ENCODE measurements around the gene PDE11A. TPM values are rescaled to one million over a fixed set of nuclear protein-coding genes. Genes with fewer than 3 reads are reported as not detected.

Gene PDE11A
- total and polyA plus RNA-seq, 4 donors, result 1.0 to 5.9 (median 1.7) TPM

DNA sequence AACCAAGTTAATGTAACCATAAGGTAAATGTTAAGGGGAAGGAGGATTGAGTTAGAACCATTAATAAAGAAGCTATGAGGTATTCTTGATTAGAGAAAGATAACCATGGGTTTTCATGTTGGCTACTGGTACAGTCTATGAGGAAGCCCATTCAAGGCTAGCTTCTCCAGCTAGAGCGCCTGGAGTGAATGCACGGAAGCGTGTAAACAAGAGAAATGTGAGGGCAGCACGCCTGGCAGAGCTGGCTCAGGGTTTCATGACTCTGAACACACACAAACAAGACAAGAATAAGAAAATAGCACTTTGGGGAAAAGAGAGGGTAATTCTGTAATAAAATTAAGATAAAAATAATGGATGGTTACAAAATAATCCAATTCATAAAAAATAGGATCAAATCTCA, 255.3 kb downstream of the PDE11A start:
- H3K9ac ChIP-seq (ENCODE audit: low read depth in 1 of 2, low read length in 2 of 2), result no peak overlapping the region
- H3K4me3 ChIP-seq (ENCODE audit: low read depth in 1 of 3, low read length in 3 of 3), result no peak overlapping the region
- TF ChIP-seq, protein P1, sequence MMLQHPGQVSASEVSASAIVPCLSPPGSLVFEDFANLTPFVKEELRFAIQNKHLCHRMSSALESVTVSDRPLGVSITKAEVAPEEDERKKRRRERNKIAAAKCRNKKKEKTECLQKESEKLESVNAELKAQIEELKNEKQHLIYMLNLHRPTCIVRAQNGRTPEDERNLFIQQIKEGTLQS (IDR thresholded peaks at IDR 0.05), result no peak
- TF ChIP-seq SP1 (IDR thresholded peaks at IDR 0.05), result no peak
- no peak for TF ChIP-seq TAF1 (conservative IDR thresholded peaks at IDR 0.05)
- peak; percentile 41 for TF ChIP-seq FOXA2 (IDR thresholded peaks at IDR 0.05)
- TF ChIP-seq EGR1 (IDR thresholded peaks at IDR 0.05; ENCODE audit: low read depth in 2 of 2), result no peak
- no peak for TF ChIP-seq NR2F2 (IDR thresholded peaks at IDR 0.05)
- no peak for TF ChIP-seq JUND (IDR thresholded peaks at IDR 0.05)

DNA sequence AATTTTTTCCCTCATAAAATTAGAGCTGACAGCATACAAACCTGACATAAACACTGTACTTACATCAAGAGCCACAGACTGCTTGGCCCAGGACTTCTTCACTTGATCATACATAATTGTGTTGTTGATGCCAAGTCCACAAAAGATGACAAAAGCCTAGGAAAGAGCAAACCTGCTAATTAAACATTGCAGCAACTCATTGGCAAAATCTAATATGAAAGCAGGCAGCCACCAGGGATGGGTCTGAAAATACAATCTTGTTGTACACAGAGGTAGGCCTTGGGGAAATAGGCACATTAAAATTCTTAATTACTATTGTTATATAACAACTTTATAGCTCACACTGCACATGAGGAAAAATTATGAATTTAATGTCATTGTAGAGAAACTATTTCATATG, 255.8 kb downstream of the PDE11A start:
- no peaks in the 10 kb centered on the region for H3K9me3 ChIP-seq (ENCODE audit: control insufficient read depth in 4 of 4, low read length in 3 of 4)
- H3K9ac ChIP-seq (ENCODE audit: low read depth in 1 of 2, low read length in 2 of 2), result no peak overlapping the region
- TF ChIP-seq HNF4A (conservative IDR thresholded peaks at IDR 0.05) (peak; percentile 25 to 43), RXRA (IDR thresholded peaks at IDR 0.05) (no peak), YY1 (IDR thresholded peaks at IDR 0.05) (no peak), SP1 (IDR thresholded peaks at IDR 0.05) (no peak)
- TF ChIP-seq, protein P2, sequence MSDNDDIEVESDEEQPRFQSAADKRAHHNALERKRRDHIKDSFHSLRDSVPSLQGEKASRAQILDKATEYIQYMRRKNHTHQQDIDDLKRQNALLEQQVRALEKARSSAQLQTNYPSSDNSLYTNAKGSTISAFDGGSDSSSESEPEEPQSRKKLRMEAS (IDR thresholded peaks at IDR 0.05), result no peak
- H3K4me1 ChIP-seq (ENCODE audit: control insufficient read depth in 4 of 4, insufficient read depth in 4 of 4, low read length in 3 of 4), result peaks cover 0 to 8% (median 0%) of the 10 kb centered on the region in 4 donors
- H3K27me3 ChIP-seq (ENCODE audit: control insufficient read depth in 4 of 4, insufficient read depth in 4 of 4, low read length in 3 of 4), result no peaks in the 10 kb centered on the region
- DNase-seq (ENCODE audit: low spot score), result no peak
- no peak overlapping the region for H3K27ac ChIP-seq (ENCODE audit: low read depth in 1 of 2, low read length in 2 of 2)
- H3K36me3 ChIP-seq (ENCODE audit: control insufficient read depth in 4 of 4, insufficient read depth in 3 of 4, low read depth in 1 of 4, low read length in 3 of 4), result no peaks in the 10 kb centered on the region
- no peak overlapping the region for H3K4me3 ChIP-seq (ENCODE audit: low read depth in 1 of 3, low read length in 3 of 3)

More for the DNA sequence above, 255.3 kb downstream of the PDE11A start:
- no peaks in the 10 kb centered on the region for H3K9me3 ChIP-seq (ENCODE audit: control insufficient read depth in 4 of 4, low read length in 3 of 4)
- H3K4me1 ChIP-seq (ENCODE audit: control insufficient read depth in 4 of 4, insufficient read depth in 4 of 4, low read length in 3 of 4), result peaks cover 0 to 8% (median 0%) of the 10 kb centered on the region in 4 donors
- H3K27me3 ChIP-seq (ENCODE audit: control insufficient read depth in 4 of 4, insufficient read depth in 4 of 4, low read length in 3 of 4), result no peaks in the 10 kb centered on the region
- 37% methylated on average over 4 of the region's 4 CpGs for whole genome bisulfite sequencing
- H3K36me3 ChIP-seq (ENCODE audit: control insufficient read depth in 4 of 4, insufficient read depth in 3 of 4, low read depth in 1 of 4, low read length in 3 of 4), result no peaks in the 10 kb centered on the region
- no peak for DNase-seq (ENCODE audit: low spot score)
- H3K27ac ChIP-seq (ENCODE audit: low read depth in 1 of 2, low read length in 2 of 2), result no peak overlapping the region

DNA sequence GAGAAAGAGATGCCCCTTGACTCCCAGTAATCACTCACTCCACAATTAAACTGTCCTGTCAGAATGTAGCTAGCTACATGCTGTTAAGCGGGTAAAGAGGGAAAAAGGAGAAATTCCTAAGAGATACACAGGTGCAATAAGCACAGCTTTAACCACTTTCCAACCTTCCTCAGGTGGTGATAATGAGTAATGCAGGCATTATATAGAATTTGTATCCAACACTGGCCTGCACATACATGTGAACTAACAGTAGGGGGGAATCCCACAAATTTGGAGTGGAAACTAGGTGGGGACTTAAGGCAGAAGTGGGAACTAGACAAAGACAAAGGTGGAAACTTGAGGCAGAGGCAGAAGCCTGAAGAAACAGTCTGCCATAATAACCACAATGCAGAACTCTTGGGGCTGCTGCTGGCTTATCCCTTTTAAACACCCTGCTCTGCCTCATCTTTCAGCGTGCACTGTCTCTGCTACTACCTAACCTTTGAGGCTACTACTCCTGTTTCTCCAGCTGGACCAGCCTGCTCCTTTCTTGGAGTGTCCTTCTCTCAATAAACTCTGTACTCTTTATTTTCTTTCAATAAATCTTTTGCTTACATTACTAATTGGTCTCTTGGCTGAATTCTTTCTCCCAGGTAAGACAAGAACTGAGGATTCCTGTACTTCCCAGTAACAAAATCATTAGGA, 259.7 kb downstream of the PDE11A start:
- Histone ChIP-seq H3K9me3 (ENCODE audit: control insufficient read depth in 4 of 4, low read length in 3 of 4) (no peaks in the 10 kb centered on the region), H3K27ac (ENCODE audit: low read depth in 1 of 2, low read length in 2 of 2) (no peak overlapping the region), H3K4me1 (ENCODE audit: control insufficient read depth in 4 of 4, insufficient read depth in 4 of 4, low read length in 3 of 4) (peaks cover 0 to 21% (median 2%) of the 10 kb centered on the region in 4 donors), H3K36me3 (ENCODE audit: control insufficient read depth in 4 of 4, insufficient read depth in 3 of 4, low read depth in 1 of 4, low read length in 3 of 4) (no peaks in the 10 kb centered on the region), H3K9ac (ENCODE audit: low read depth in 1 of 2, low read length in 2 of 2) (no peak overlapping the region), H3K27me3 (ENCODE audit: control insufficient read depth in 4 of 4, insufficient read depth in 4 of 4, low read length in 3 of 4) (no peaks in the 10 kb centered on the region), H3K4me3 (ENCODE audit: low read depth in 1 of 3, low read length in 3 of 3) (no peak overlapping the region)
- no peak for DNase-seq (ENCODE audit: low spot score)
- TF ChIP-seq SP1 (IDR thresholded peaks at IDR 0.05) (no peak), REST (IDR thresholded peaks at IDR 0.05) (no peak), FOXA1 (IDR thresholded peaks at IDR 0.05) (no peak), EGR1 (IDR thresholded peaks at IDR 0.05; ENCODE audit: low read depth in 2 of 2) (no peak), NR2F2 (IDR thresholded peaks at IDR 0.05) (no peak), FOXA2 (IDR thresholded peaks at IDR 0.05) (no peak), JUND (IDR thresholded peaks at IDR 0.05) (no peak), HNF4G (IDR thresholded peaks at IDR 0.05) (no peak), RXRA (IDR thresholded peaks at IDR 0.05) (no peak), RAD21 (IDR thresholded peaks at IDR 0.05) (no peak), HNF4A (conservative IDR thresholded peaks at IDR 0.05) (no peak), GABPA (IDR thresholded peaks at IDR 0.05 in 1 of 2, conservative IDR thresholded peaks at IDR 0.05 in 1 of 2) (no peak), TAF1 (conservative IDR thresholded peaks at IDR 0.05) (no peak), YY1 (IDR thresholded peaks at IDR 0.05) (no peak)
- TF ChIP-seq, protein P3, sequence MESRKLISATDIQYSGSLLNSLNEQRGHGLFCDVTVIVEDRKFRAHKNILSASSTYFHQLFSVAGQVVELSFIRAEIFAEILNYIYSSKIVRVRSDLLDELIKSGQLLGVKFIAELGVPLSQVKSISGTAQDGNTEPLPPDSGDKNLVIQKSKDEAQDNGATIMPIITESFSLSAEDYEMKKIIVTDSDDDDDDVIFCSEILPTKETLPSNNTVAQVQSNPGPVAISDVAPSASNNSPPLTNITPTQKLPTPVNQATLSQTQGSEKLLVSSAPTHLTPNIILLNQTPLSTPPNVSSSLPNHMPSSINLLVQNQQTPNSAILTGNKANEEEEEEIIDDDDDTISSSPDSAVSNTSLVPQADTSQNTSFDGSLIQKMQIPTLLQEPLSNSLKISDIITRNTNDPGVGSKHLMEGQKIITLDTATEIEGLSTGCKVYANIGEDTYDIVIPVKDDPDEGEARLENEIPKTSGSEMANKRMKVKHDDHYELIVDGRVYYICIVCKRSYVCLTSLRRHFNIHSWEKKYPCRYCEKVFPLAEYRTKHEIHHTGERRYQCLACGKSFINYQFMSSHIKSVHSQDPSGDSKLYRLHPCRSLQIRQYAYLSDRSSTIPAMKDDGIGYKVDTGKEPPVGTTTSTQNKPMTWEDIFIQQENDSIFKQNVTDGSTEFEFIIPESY (IDR thresholded peaks at IDR 0.05), result no peak
- TF ChIP-seq, protein P1 (IDR thresholded peaks at IDR 0.05), result no peak
- TF ChIP-seq, protein P4, sequence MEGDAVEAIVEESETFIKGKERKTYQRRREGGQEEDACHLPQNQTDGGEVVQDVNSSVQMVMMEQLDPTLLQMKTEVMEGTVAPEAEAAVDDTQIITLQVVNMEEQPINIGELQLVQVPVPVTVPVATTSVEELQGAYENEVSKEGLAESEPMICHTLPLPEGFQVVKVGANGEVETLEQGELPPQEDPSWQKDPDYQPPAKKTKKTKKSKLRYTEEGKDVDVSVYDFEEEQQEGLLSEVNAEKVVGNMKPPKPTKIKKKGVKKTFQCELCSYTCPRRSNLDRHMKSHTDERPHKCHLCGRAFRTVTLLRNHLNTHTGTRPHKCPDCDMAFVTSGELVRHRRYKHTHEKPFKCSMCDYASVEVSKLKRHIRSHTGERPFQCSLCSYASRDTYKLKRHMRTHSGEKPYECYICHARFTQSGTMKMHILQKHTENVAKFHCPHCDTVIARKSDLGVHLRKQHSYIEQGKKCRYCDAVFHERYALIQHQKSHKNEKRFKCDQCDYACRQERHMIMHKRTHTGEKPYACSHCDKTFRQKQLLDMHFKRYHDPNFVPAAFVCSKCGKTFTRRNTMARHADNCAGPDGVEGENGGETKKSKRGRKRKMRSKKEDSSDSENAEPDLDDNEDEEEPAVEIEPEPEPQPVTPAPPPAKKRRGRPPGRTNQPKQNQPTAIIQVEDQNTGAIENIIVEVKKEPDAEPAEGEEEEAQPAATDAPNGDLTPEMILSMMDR (IDR thresholded peaks at IDR 0.05; ENCODE audit: low read depth, low read length, missing input control), result no peak
- TF ChIP-seq, protein P2 (IDR thresholded peaks at IDR 0.05), result no peak
- 98% methylated on average over 2 of the region's 2 CpGs for WGBS
